HAP-1 (cell line): ENCODE results near the gene FAM162B.
A peak's percentile ranks its signal among the peaks of the same experiment; 100 is the strongest.

Source experiments
- DNase-seq, 2 experiments: peaks; one replicate each; pipeline ENCODE4 v3.0.0-alpha.2; 2016 to 2020; ENCODE audit warnings: low spot score in 2 of 2
- H3K27me3 ChIP-seq: fragments of 250-450 bp; sonication (Bioruptor Pico); 2 replicates; pipeline ENCODE4 v1.5.1; 2020; ENCODE audit warnings: low read depth, mild to moderate bottlenecking, moderate library complexity
- H3K36me3 ChIP-seq: fragments of 250-450 bp; sonication (Bioruptor Pico); replicated peaks from 2 replicates; pipeline ENCODE4 v1.5.1; 2020; ENCODE audit warnings: mild to moderate bottlenecking
- H3K4me1 ChIP-seq: fragments of 250-450 bp; sonication (Bioruptor Pico); 2 replicates; pipeline ENCODE4 v1.5.1; 2020; ENCODE audit warnings: mild to moderate bottlenecking
- H3K4me3 ChIP-seq: fragments of 250-450 bp; sonication (Bioruptor Pico); 2 replicates; pipeline ENCODE4 v1.5.1; 2020; ENCODE audit warnings: mild to moderate bottlenecking, moderate library complexity
- H3K9me3 ChIP-seq: fragments of 250-450 bp; sonication (Bioruptor Pico); 2 replicates; pipeline ENCODE4 v1.5.1; 2020; ENCODE audit warnings: mild to moderate bottlenecking, moderate library complexity
- in situ Hi-C: fragments of 300-500 bp; cut with MboI; formaldehyde crosslinking; loops from 3 replicates; pipeline ENCODE4 v1.14.3; 2020; ENCODE audit warnings: low sequenced_read_pairs, inconsistent platforms, mixed read lengths

The FAM162B gene

GRCh38 chr6:116764961-116765841 is at the start of gene FAM162B:
Gene FAM162B (minus strand): TSS chr6:116765719. CDS start chr6:116765576, 143 bp downstream.
- Histone ChIP-seq H3K27me3 (no peaks in the 10 kb centered on the region; the same call in 1 of the 2 replicates), H3K36me3 (no peaks in the 10 kb centered on the region), H3K4me1 (peaks cover 8% of the 10 kb centered on the region), H3K9me3 (no peaks in the 10 kb centered on the region), H3K4me3 (peak within 1 kb of the TSS; percentile 21)
- peak; percentile 13 to 79 for DNase-seq
- in situ Hi-C loops: no loop called here

GRCh38 chr6:116812051-116812650 is 46.6 kb upstream of the FAM162B start:
- H3K27me3 ChIP-seq: 0 out of 2 replicates have a peak, but pooled peaks cover 3% of the 10 kb centered on the region
- no peak overlapping the region for H3K4me3 ChIP-seq
- no peaks in the 10 kb centered on the region for H3K4me1 ChIP-seq
- H3K36me3 ChIP-seq: no peaks in the 10 kb centered on the region
- in situ Hi-C loops: no loop called here
- no peak for DNase-seq
- H3K9me3 ChIP-seq: no peaks in the 10 kb centered on the region

DNA sequence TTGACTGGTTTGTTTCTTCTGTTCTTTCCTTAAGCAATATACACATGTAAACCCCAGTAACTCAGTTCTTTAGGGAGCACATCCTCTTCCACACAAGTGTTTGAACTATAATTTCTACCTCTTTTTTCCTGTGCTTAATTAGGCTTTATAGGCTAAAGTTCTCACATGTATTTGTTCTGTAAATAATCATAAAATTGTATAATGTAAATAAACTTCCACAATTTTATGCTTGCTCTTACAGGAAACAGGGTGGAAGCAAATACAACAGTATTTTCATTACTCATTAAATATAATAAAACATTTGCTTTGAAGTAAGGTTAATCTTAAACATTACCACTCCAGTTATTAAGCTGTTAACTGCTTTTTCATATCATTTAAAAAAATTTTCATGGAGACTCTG is 36.5 kb upstream of the FAM162B start:
- no peak for DNase-seq
- in situ Hi-C loops: no loop called here

DNA sequence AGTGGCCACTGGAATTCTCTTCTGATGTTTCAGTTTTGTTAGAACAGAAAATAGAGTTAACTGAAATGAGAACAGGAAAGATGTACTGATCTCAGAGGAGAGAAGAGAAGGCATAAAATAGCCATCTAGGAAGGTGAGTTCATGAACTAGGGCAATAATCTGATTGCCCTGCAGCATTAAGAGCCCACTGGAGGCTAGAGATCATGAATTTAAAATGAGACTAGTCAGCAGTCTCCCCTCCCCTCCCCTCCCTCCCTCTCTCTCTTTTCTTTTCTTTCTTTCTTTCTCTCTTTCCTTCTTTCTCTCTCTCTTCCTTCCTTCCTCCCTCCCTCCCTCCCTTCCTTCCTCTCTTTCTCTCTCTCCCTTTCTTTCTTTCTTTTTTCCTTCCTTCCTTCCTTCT is 34.4 kb upstream of the FAM162B start:
- Histone ChIP-seq H3K4me3 (no peak overlapping the region), H3K27me3 (peaks cover 23% of the 10 kb centered on the region), H3K36me3 (no peaks in the 10 kb centered on the region), H3K9me3 (no peaks in the 10 kb centered on the region), H3K4me1 (no peaks in the 10 kb centered on the region)
- no peak for DNase-seq
- in situ Hi-C loops: no loop called here

More for the DNA sequence above, 36.5 kb upstream of the FAM162B start:
- no peaks in the 10 kb centered on the region for H3K9me3 ChIP-seq
- no peak overlapping the region for H3K4me3 ChIP-seq
- H3K27me3 ChIP-seq: peaks cover 23% of the 10 kb centered on the region
- H3K4me1 ChIP-seq: no peaks in the 10 kb centered on the region
- H3K36me3 ChIP-seq: no peaks in the 10 kb centered on the region

DNA sequence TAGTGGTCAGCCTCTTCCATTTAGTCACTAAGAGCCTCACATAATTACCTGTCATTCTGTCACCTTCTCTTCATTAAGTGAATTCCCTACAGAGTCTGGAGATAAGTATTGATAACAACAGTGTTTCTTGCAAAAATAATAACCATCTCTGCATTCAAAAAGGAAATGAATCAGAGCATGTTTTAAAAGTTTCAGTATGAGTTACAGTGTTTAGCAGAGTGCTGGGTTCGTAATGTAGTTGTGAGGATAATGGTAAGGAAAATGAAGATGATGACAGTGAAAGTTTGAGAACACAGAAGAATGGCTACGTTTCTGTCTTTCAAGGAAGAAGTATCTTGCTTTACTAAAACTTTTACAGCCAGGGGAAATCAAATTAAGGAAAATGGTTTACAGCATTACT is 32.1 kb upstream of the FAM162B start:
- in situ Hi-C loops: no loop called here
- H3K36me3 ChIP-seq: no peaks in the 10 kb centered on the region
- no peaks in the 10 kb centered on the region for H3K4me1 ChIP-seq
- H3K4me3 ChIP-seq: no peak overlapping the region
- no peak for DNase-seq
- no peaks in the 10 kb centered on the region for H3K9me3 ChIP-seq
- H3K27me3 ChIP-seq: peaks cover 17% of the 10 kb centered on the region

GRCh38 chr6:116793224-116793623 is 27.7 kb upstream of the FAM162B start:
- Histone ChIP-seq H3K4me3 (no peak overlapping the region), H3K27me3 (peaks cover 15% of the 10 kb centered on the region), H3K36me3 (no peaks in the 10 kb centered on the region), H3K9me3 (no peaks in the 10 kb centered on the region), H3K4me1 (no peaks in the 10 kb centered on the region)
- no peak for DNase-seq
- in situ Hi-C loops: no loop called here

- H3K4me1 ChIP-seq: no peaks in the 10 kb centered on the region
- no peaks in the 10 kb centered on the region; the same call in 1 of the 2 replicates for H3K27me3 ChIP-seq
- DNase-seq: no peak
- no peaks in the 10 kb centered on the region for H3K9me3 ChIP-seq
- no peaks in the 10 kb centered on the region for H3K36me3 ChIP-seq
- no peak overlapping the region for H3K4me3 ChIP-seq
- in situ Hi-C loops: no loop called here
Observed at GRCh38 chr6:116783852-116784251, 18.3 kb upstream of the FAM162B start.

DNA sequence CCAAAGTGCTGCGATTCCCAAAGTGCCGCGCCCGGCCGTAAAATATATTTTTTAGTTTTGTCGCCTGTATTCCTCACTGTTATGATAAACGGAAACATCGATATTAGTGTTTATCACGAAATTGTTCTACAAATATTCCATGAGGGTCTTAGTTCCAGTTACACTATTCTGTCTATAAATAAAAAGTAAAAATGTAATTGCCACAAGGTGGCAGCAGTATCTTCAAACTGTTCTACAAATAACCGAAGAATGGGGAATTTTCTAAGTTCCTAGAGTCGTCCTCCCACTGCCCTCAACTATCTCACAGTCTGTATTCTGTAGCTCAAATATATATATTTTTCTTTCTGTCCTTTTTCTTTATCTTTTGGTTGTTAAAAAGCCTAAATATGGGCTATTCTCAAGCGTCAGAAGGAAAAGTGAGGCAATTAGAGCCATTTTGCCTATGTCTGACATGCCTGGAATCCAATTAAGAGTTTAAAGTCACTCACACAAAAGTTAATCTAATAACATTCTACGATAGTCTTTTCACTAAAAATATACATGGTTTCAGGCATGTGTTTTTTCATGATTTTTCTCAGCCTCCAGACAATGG is 14.2 kb upstream of the FAM162B start:
- peak in 1 of 2 experiments; percentile 71 for DNase-seq
- Histone ChIP-seq H3K9me3 (no peaks in the 10 kb centered on the region), H3K4me3 (no peak overlapping the region), H3K4me1 (no peaks in the 10 kb centered on the region), H3K27me3 (peaks cover 3% of the 10 kb centered on the region; the same call in 1 of the 2 replicates), H3K36me3 (no peaks in the 10 kb centered on the region)
- in situ Hi-C loops: no loop called here

- Histone ChIP-seq H3K27me3 (0 out of 2 replicates have a peak, but pooled peaks cover 3% of the 10 kb centered on the region), H3K36me3 (no peaks in the 10 kb centered on the region), H3K4me1 (peaks cover 4% of the 10 kb centered on the region; the same call in 1 of the 2 replicates), H3K4me3 (no peak overlapping the region), H3K9me3 (no peaks in the 10 kb centered on the region)
- no peak for DNase-seq
- in situ Hi-C loops: no loop called here
Observed at GRCh38 chr6:116773886-116774285, 8.4 kb upstream of the FAM162B start.

DNA sequence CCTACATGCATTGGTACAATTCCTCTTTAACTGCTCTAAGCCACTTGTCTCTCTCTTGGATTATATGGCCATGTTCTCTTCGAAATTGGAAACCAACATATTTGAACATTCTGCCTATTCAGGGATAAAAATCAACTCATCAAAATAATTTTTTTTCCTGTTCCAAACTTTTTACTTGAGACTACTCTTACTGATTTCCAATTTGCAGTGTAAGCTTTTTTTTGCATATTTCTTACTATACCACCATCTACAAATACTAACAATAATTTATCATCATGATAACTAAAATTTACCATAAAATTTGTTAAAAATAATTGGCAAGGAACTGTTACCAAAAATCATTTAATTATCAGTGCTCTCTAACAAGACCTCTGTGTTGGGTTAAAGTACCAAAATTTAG is 6.9 kb upstream of the FAM162B start:
- H3K36me3 ChIP-seq: no peaks in the 10 kb centered on the region
- in situ Hi-C loops: no loop called here
- no peaks in the 10 kb centered on the region for H3K9me3 ChIP-seq
- DNase-seq: no peak
- H3K27me3 ChIP-seq: no peaks in the 10 kb centered on the region
- H3K4me1 ChIP-seq: peaks cover 4% of the 10 kb centered on the region; the same call in 1 of the 2 replicates
- H3K4me3 ChIP-seq: no peak overlapping the region

GRCh38 chr6:116767715-116768114 is 2.2 kb upstream of the FAM162B start:
- Histone ChIP-seq H3K4me1 (peaks cover 10% of the 10 kb centered on the region), H3K4me3 (no peak overlapping the region), H3K27me3 (no peaks in the 10 kb centered on the region; the same call in 1 of the 2 replicates), H3K9me3 (no peaks in the 10 kb centered on the region), H3K36me3 (no peaks in the 10 kb centered on the region)
- in situ Hi-C loops: no loop called here
- DNase-seq: no peak

DNA sequence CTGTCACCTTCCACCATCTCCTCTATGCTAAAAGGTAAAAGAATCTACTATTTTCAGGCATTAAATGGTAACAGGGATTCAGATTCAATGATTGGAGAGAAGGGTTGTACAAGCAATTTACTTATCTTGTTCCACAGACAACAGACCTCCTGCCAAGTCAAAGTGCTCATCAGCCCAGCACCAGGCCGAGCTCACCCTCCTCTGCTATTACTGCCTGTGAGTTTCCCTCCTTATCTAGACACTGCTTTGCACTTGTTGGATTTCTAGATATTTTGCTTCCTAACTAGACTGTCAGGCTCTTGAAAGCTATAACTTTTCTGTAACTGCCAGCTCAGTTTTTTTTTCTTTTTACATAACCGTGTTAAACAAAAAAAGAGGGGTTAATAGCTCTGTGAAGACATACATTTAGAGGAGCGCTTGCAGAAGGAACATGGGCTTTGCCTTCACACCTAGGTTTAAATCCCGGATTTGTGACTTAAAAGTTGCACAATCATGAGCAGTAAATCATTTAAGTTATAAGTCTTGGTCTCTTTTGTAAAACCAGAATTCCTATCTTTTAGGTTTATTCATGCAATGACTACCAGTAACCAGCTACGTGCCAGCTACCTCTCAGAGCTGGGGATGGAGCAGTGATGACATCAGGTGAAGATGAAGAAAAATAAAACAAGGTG is 1.1 kb upstream of the FAM162B start:
- H3K4me3 ChIP-seq: no peak overlapping the region
- in situ Hi-C loops: no loop called here
- no peaks in the 10 kb centered on the region for H3K36me3 ChIP-seq
- no peaks in the 10 kb centered on the region for H3K9me3 ChIP-seq
- H3K27me3 ChIP-seq: no peaks in the 10 kb centered on the region; the same call in 1 of the 2 replicates
- H3K4me1 ChIP-seq: peaks cover 11% of the 10 kb centered on the region
- no peak for DNase-seq

DNA sequence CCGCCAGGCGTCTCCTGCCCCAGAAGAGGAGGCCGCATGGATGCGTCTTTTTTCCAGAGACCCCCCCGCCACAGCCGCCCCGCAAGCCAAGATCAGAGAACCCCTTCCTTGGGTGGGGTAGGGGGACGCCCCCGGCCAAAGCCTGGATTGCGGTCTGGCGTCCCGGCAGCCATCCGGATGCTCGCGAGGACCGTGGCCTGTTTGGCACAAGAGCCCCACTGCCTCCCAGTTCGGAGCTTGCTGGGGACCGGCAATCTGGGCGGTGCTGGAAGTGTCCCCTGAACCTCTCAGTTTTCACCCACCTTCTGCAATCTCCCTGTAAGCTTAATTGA is 924 bp downstream of the FAM162B start:
- H3K9me3 ChIP-seq: no peaks in the 10 kb centered on the region
- in situ Hi-C loops: no loop called here
- DNase-seq: no peak
- H3K36me3 ChIP-seq: no peaks in the 10 kb centered on the region
- peaks cover 8% of the 10 kb centered on the region for H3K4me1 ChIP-seq
- no peaks in the 10 kb centered on the region; the same call in 1 of the 2 replicates for H3K27me3 ChIP-seq
- H3K4me3 ChIP-seq: no peak overlapping the region
